ENCODE results near the gene SERTAD4. TPM values are rescaled to one million over a fixed set of nuclear protein-coding genes. Genes with fewer than 3 reads are reported as not detected.

The SERTAD4 gene
- total RNA-seq, 1 experiment from 2014 or later = 2.6 TPM

DNA sequence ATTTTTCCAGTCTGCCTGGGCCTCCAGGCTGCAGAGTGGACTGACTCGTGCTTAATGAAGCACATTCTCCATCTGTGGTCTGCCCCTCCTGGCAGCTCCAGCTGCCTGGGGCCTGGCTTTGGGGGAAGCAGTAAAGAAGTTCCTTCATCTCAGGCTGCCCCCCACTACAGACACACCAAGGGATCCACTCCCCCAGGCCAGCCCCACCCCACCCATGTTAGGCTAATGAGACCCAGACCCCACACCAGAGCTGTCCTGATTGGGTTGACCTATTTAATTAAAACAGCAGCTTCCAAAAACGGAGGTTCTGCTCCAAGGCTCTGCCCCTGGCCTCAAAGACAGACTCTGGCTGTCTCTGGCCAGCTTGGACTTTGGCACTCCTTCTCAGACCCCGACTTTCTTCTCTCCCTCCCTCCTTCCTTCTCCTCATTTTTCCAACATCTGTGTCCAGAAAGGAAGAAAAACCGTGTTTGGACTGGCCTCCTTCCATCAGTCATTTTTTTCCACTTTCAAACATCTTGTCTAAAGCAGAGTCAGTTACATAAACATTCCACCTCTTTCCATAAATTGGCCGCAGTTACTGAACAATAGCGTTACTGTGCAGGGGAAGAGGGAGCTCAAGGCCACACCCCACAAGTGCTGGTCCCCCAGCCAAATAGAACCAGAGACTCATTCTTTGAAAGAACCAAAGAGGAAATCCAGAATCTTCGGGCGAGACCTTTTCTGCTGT lies 29.7 kb downstream of the SERTAD4 start:
- ChIA-PET CTCF (no interaction called here), POLR2A (ENCODE audit: unreplicated experiment) (interaction anchor here (0.5 kb wide), 2 partner anchors 11 to 105 kb away, joined by 3 to 5 read pairs; no protein-coding TSS in a partner anchor)
- intact Hi-C loops (cut with micrococcal nuclease) = loop anchor here (1.0 to 2.0 kb wide), 2 partner anchors 11 to 24 kb away; no protein-coding TSS in a partner anchor
- H3K27ac ChIP-seq (ENCODE audit: low read length) = peak overlapping the region; percentile 19
- H3K9ac ChIP-seq (ENCODE audit: low read length) = no peak overlapping the region
- no peaks in the 10 kb centered on the region for H3K9me3 ChIP-seq (ENCODE audit: low read length)
- BruUV-seq (replicated peaks) = no TSS peak
- no peaks in the 10 kb centered on the region for H3K9me2 ChIP-seq (replicated peaks; ENCODE audit: low read length)
- no peaks in the 10 kb centered on the region for H4K20me1 ChIP-seq (ENCODE audit: low read length)
- peak; percentile 81 for ATAC-seq
- H3K4me3 ChIP-seq (ENCODE audit: low read length) = no peak overlapping the region
- peak; percentile 67 for DNase-seq
- peaks cover 5% of the 10 kb centered on the region; the same call in 1 of the 2 replicates for H3K4me1 ChIP-seq (ENCODE audit: insufficient read depth, low read length)
- H3K79me2 ChIP-seq (ENCODE audit: low read length) = no peaks in the 10 kb centered on the region
- no peaks in the 10 kb centered on the region for H3F3A ChIP-seq (ENCODE audit: low read length, unreplicated experiment)
- 0 out of 2 replicates have a peak overlapping the region, but pooled peaks have one; percentile 4 for H3K4me2 ChIP-seq (ENCODE audit: low read length)
- H2AFZ ChIP-seq (ENCODE audit: low read length) = peak overlapping the region; percentile 52
- H3K36me3 ChIP-seq (ENCODE audit: low read depth, low read length) = no peaks in the 10 kb centered on the region
- no peaks in the 10 kb centered on the region for H3K27me3 ChIP-seq (ENCODE audit: low read length)
- TF ChIP-seq, protein P1, sequence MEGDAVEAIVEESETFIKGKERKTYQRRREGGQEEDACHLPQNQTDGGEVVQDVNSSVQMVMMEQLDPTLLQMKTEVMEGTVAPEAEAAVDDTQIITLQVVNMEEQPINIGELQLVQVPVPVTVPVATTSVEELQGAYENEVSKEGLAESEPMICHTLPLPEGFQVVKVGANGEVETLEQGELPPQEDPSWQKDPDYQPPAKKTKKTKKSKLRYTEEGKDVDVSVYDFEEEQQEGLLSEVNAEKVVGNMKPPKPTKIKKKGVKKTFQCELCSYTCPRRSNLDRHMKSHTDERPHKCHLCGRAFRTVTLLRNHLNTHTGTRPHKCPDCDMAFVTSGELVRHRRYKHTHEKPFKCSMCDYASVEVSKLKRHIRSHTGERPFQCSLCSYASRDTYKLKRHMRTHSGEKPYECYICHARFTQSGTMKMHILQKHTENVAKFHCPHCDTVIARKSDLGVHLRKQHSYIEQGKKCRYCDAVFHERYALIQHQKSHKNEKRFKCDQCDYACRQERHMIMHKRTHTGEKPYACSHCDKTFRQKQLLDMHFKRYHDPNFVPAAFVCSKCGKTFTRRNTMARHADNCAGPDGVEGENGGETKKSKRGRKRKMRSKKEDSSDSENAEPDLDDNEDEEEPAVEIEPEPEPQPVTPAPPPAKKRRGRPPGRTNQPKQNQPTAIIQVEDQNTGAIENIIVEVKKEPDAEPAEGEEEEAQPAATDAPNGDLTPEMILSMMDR (conservative IDR thresholded peaks at IDR 0.05; ENCODE audit: low read depth, low read length) = no peak
- TF ChIP-seq EZH2 (IDR thresholded peaks at IDR 0.05; ENCODE audit: low read length, unreplicated experiment) = no peak
- TF ChIP-seq EZH2phosphoT487 (IDR thresholded peaks at IDR 0.05; ENCODE audit: borderline replicate concordance, low read length) = no peak

DNA sequence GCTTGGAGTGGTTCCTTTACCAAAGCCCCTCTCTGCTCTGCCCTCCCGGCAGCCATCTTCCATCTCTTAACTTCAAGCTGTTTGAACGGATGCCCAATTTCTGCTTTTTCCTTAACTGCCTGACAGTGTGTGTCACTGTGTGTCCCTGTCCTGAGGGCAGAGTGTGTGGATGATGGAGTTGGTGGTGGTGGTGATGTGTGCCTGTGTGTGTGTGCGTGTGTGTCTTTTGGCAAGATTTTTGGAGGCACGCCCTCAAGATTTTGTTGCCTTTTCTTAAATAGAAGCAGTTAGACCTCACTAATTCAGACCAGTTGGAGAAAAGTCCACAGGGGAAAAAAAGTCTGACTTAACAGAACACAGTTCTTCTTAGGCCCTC lies 30.3 kb downstream of the SERTAD4 start:
- DNase-seq (peak; percentile 37), ATAC-seq (peak; percentile 38)
- Histone ChIP-seq H3K9ac (ENCODE audit: low read length) (no peak overlapping the region), H3K79me2 (ENCODE audit: low read length) (no peaks in the 10 kb centered on the region), H3K27ac (ENCODE audit: low read length) (peak overlapping the region; percentile 19), H3K9me3 (ENCODE audit: low read length) (no peaks in the 10 kb centered on the region), H4K20me1 (ENCODE audit: low read length) (no peaks in the 10 kb centered on the region), H2AFZ (ENCODE audit: low read length) (peak overlapping the region; percentile 52), H3F3A (ENCODE audit: low read length, unreplicated experiment) (no peaks in the 10 kb centered on the region), H3K4me3 (ENCODE audit: low read length) (no peak overlapping the region), H3K4me1 (ENCODE audit: insufficient read depth, low read length) (peaks cover 5% of the 10 kb centered on the region; the same call in 1 of the 2 replicates), H3K9me2 (replicated peaks; ENCODE audit: low read length) (no peaks in the 10 kb centered on the region), H3K27me3 (ENCODE audit: low read length) (no peaks in the 10 kb centered on the region), H3K4me2 (ENCODE audit: low read length) (0 out of 2 replicates have a peak overlapping the region, but pooled peaks have one; percentile 4), H3K36me3 (ENCODE audit: low read depth, low read length) (no peaks in the 10 kb centered on the region)
- ChIA-PET CTCF (no interaction called here), POLR2A (ENCODE audit: unreplicated experiment) (no interaction called here)
- BruUV-seq (replicated peaks) = no TSS peak
- intact Hi-C loops (cut with micrococcal nuclease) = loop anchor here (1.0 to 2.0 kb wide), 2 partner anchors 12 to 24 kb away; no protein-coding TSS in a partner anchor
- TF ChIP-seq EZH2phosphoT487 (IDR thresholded peaks at IDR 0.05; ENCODE audit: borderline replicate concordance, low read length) (no peak), EZH2 (IDR thresholded peaks at IDR 0.05; ENCODE audit: low read length, unreplicated experiment) (no peak)
- TF ChIP-seq, protein P1 (conservative IDR thresholded peaks at IDR 0.05; ENCODE audit: low read depth, low read length) = no peak

DNA sequence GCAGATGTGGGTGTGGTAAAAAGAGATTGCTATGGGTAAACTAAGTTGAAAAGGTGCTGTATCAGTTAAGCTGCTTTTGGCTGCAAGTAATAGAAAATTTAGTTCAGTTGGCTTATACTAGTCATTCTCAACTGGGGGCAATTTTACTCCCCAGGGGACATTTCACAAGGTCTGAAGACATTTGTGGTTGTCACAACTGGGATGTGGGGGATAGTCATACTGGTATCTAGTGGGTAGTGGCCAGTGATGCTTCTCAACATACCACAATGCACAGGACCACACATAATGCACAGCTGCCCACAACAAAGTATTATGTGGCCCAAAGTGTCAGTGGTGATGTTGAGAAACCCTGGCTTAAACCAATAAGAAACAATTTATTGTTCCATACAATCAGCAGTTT lies 31.4 kb downstream of the SERTAD4 start:
- H3K79me2 ChIP-seq (ENCODE audit: low read length) = no peaks in the 10 kb centered on the region
- no peaks in the 10 kb centered on the region for H3K9me3 ChIP-seq (ENCODE audit: low read length)
- peaks cover 5% of the 10 kb centered on the region; the same call in 1 of the 2 replicates for H3K4me1 ChIP-seq (ENCODE audit: insufficient read depth, low read length)
- CTCF ChIA-PET = no interaction called here
- no peak overlapping the region for H3K9ac ChIP-seq (ENCODE audit: low read length)
- no peaks in the 10 kb centered on the region for H4K20me1 ChIP-seq (ENCODE audit: low read length)
- TF ChIP-seq, protein P1 (conservative IDR thresholded peaks at IDR 0.05; ENCODE audit: low read depth, low read length) = no peak
- no peak for TF ChIP-seq EZH2 (IDR thresholded peaks at IDR 0.05; ENCODE audit: low read length, unreplicated experiment)
- no peak for TF ChIP-seq EZH2phosphoT487 (IDR thresholded peaks at IDR 0.05; ENCODE audit: borderline replicate concordance, low read length)
- H3K4me3 ChIP-seq (ENCODE audit: low read length) = no peak overlapping the region
- H3K36me3 ChIP-seq (ENCODE audit: low read depth, low read length) = no peaks in the 10 kb centered on the region
- H2AFZ ChIP-seq (ENCODE audit: low read length) = no peak overlapping the region
- intact Hi-C loops (cut with micrococcal nuclease) = loop anchor here (2.0 kb wide), 1 partner anchor 25 kb away; no protein-coding TSS in a partner anchor
- ATAC-seq (no peak), DNase-seq (no peak)
- H3K27ac ChIP-seq (ENCODE audit: low read length) = no peak overlapping the region
- no peaks in the 10 kb centered on the region for H3K9me2 ChIP-seq (replicated peaks; ENCODE audit: low read length)
- H3K27me3 ChIP-seq (ENCODE audit: low read length) = no peaks in the 10 kb centered on the region
- POLR2A ChIA-PET (ENCODE audit: unreplicated experiment) = interaction anchor here (0.5 kb wide), 1 partner anchor 611 kb away, joined by 3 read pairs; no protein-coding TSS in a partner anchor
- no peak overlapping the region for H3K4me2 ChIP-seq (ENCODE audit: low read length)
- no peaks in the 10 kb centered on the region for H3F3A ChIP-seq (ENCODE audit: low read length, unreplicated experiment)
- BruUV-seq (replicated peaks) = no TSS peak
